K562 (cell line): ENCODE data around the gene HLA-E. TPM values are rescaled to one million over a fixed set of nuclear protein-coding genes. Genes with fewer than 3 reads are reported as not detected.

Experiments
- BACH1 ChIP-seq: fragments of 200-800 bp; sonication (Bioruptor generic); IDR thresholded peaks from 2 replicates; pipeline ENCODE4 v1.6.1; 2016; ENCODE audit warnings: missing genetic modification characterization, missing compliant biosample characterization
- CBFA2T3 ChIP-seq: fragments of 450-650 bp; IDR thresholded peaks from 2 replicates; pipeline ENCODE4 v1.6.1; 2017
- DPF2 ChIP-seq: fragments of 450-650 bp; IDR thresholded peaks from 2 replicates; pipeline ENCODE4 v1.6.1; 2016
- ETV1 ChIP-seq: fragments of 450-650 bp; conservative IDR thresholded peaks from 2 replicates; pipeline ENCODE4 v1.6.1; 2016; ENCODE audit warnings: missing genetic modification characterization, control low read depth, low read depth, missing compliant biosample characterization
- GTF2E2 ChIP-seq: fragments of 200-800 bp; sonication (Bioruptor generic); IDR thresholded peaks from 2 replicates; pipeline ENCODE4 v1.6.1; 2016; ENCODE audit warnings: missing genetic modification characterization, missing compliant biosample characterization
- HNRNPK ChIP-seq: fragments of 200-400 bp; formaldehyde crosslinking; IDR thresholded peaks from one replicate; pipeline ENCODE4 v1.6.1; 2018; ENCODE audit warnings: mild to moderate bottlenecking, low read depth, low read length; ENCODE audit not compliant: poor library complexity, severe bottlenecking
- KLF6 ChIP-seq: fragments of 250-450 bp; sonication (Bioruptor Pico); IDR thresholded peaks from 2 replicates; pipeline ENCODE4 v1.4.0; 2020; ENCODE audit warnings: mild to moderate bottlenecking, moderate library complexity, borderline replicate concordance
- LCOR ChIP-seq: sonication (generic); formaldehyde crosslinking; IDR thresholded peaks from 2 replicates; pipeline ENCODE4 v1.8.0; 2022; ENCODE audit warnings: mild to moderate bottlenecking, missing genetic modification reagents
- MCM3 ChIP-seq: fragments of 450-650 bp; IDR thresholded peaks from 2 replicates; pipeline ENCODE4 v1.6.1; 2016
- NFRKB ChIP-seq: fragments of 450-650 bp; IDR thresholded peaks from 2 replicates; pipeline ENCODE4 v1.6.1; 2016; ENCODE audit warnings: low read depth
- SMAD4 ChIP-seq: fragments of 250-450 bp; sonication (Bioruptor Pico); conservative IDR thresholded peaks from 2 replicates; pipeline ENCODE4 v1.8.0; 2021; ENCODE audit warnings: inconsistent platforms, mild to moderate bottlenecking, moderate library complexity
- TCF7L2 ChIP-seq: fragments of 150-350 bp; IDR thresholded peaks from 2 replicates; pipeline ENCODE4 v1.6.1; 2016; ENCODE audit warnings: low read depth, mild to moderate bottlenecking, low read length, moderate library complexity
- TEAD4 ChIP-seq, 2 experiments: sonication (generic) in 1 of 2; formaldehyde crosslinking in 1 of 2; IDR thresholded peaks; 2 replicates each; pipeline versions ENCODE4 v1.6.1 to v1.8.0; 2012 to 2022; ENCODE audit warnings: borderline replicate concordance in 1 of 2, inconsistent platforms in 1 of 2, low read length in 1 of 2, mild to moderate bottlenecking in 1 of 2, missing genetic modification reagents in 1 of 2
- THRAP3 ChIP-seq: fragments of 450-650 bp; IDR thresholded peaks from 2 replicates; pipeline ENCODE4 v1.6.1; 2016; ENCODE audit warnings: mild to moderate bottlenecking, inconsistent platforms, borderline replicate concordance
- TOE1 ChIP-seq, 2 experiments: fragments of 450-650 bp in 1 of 2; sonication (generic) in 1 of 2; formaldehyde crosslinking in 1 of 2; IDR thresholded peaks; 2 replicates each; pipeline versions ENCODE4 v1.7.1 to v1.8.0; 2016 to 2022; ENCODE audit warnings: borderline replicate concordance in 2 of 2, mild to moderate bottlenecking in 2 of 2, antibody characterized with exemption in 1 of 2, inconsistent platforms in 1 of 2, low read depth in 1 of 2, missing genetic modification reagents in 1 of 2, moderate library complexity in 1 of 2
- ZC3H11A ChIP-seq: IDR thresholded peaks from 2 replicates; pipeline ENCODE4 v1.6.1; 2012; ENCODE audit warnings: low read depth, low read length, improper control_type of control experiment
- ZNF324 ChIP-seq: fragments of 250-450 bp; sonication (Bioruptor Pico); IDR thresholded peaks from 2 replicates; pipeline ENCODE4 v1.4.0; 2020; ENCODE audit warnings: mild to moderate bottlenecking
- ZNF436 ChIP-seq: fragments of 250-450, 450-650 bp; sonication (Bioruptor Pico); formaldehyde crosslinking; IDR thresholded peaks from 2 replicates; pipeline ENCODE4 v1.7.0; 2020; ENCODE audit warnings: mild to moderate bottlenecking
- polyA plus RNA-seq, 8 experiments: library from polyadenylated mRNA; depleted of rRNA in 4 of 8; stranded (reverse) in 5 of 8; unstranded in 3 of 8; fragments of >200 nt; fragmentation: Nextera tagmentation in 2 of 8; fragmentation: Illumina TruSeq in 1 of 8; extraction: Ambion mirVana in 2 of 8; extraction: Trizol in 1 of 8; gene quantifications; 2 replicates each; pipeline versions ENCODE4 v1.2.1 to v1.2.3, GENCODE V29; 2011 to 2014; ENCODE audit warnings: inconsistent platforms in 1 of 8, missing spikeins in 1 of 8
- total RNA-seq, 7 experiments: library from RNA; depleted of rRNA in 6 of 7; stranded (reverse); fragments of >200 nt in 6 of 7; fragmentation: Illumina TruSeq in 2 of 7; extraction: Trizol in 2 of 7; gene quantifications; 2 replicates each; pipeline versions ENCODE4 v1.2.1 to v1.2.3, GENCODE V29; 2011 to 2021; ENCODE audit warnings: low replicate concordance in 1 of 7
- TF ChIP-seq, protein P1 (sequence below): fragments of 450-650 bp; IDR thresholded peaks from 2 replicates; pipeline ENCODE4 v1.6.1; 2017; ENCODE audit warnings: antibody characterized with exemption, mild to moderate bottlenecking
- TF ChIP-seq, protein P2 (sequence below), 2 experiments: fragments of 450-650 bp in 1 of 2; IDR thresholded peaks; 2 replicates each; pipeline ENCODE4 v1.6.1; 2011 to 2017; ENCODE audit warnings: low read depth in 2 of 2, antibody characterized with exemption in 1 of 2, borderline replicate concordance in 1 of 2, low read length in 1 of 2, mild to moderate bottlenecking in 1 of 2, mixed read lengths in 1 of 2; ENCODE audit not compliant: control insufficient read depth in 1 of 2

Gene HLA-E
- total and polyA plus RNA-seq, 9 of the 15 experiments (the other 6 are each of a cell fraction or from before 2014, with no cell fraction given): 3.2 to 39.9 (median 26.8) TPM

- TF ChIP-seq, protein P1, sequence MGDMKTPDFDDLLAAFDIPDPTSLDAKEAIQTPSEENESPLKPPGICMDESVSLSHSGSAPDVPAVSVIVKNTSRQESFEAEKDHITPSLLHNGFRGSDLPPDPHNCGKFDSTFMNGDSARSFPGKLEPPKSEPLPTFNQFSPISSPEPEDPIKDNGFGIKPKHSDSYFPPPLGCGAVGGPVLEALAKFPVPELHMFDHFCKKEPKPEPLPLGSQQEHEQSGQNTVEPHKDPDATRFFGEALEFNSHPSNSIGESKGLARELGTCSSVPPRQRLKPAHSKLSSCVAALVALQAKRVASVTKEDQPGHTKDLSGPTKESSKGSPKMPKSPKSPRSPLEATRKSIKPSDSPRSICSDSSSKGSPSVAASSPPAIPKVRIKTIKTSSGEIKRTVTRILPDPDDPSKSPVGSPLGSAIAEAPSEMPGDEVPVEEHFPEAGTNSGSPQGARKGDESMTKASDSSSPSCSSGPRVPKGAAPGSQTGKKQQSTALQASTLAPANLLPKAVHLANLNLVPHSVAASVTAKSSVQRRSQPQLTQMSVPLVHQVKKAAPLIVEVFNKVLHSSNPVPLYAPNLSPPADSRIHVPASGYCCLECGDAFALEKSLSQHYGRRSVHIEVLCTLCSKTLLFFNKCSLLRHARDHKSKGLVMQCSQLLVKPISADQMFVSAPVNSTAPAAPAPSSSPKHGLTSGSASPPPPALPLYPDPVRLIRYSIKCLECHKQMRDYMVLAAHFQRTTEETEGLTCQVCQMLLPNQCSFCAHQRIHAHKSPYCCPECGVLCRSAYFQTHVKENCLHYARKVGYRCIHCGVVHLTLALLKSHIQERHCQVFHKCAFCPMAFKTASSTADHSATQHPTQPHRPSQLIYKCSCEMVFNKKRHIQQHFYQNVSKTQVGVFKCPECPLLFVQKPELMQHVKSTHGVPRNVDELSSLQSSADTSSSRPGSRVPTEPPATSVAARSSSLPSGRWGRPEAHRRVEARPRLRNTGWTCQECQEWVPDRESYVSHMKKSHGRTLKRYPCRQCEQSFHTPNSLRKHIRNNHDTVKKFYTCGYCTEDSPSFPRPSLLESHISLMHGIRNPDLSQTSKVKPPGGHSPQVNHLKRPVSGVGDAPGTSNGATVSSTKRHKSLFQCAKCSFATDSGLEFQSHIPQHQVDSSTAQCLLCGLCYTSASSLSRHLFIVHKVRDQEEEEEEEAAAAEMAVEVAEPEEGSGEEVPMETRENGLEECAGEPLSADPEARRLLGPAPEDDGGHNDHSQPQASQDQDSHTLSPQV: peak; percentile 32; the same call in 1 of the 2 replicates
- TF ChIP-seq ZNF324 (CRISPR knock-in tag): no peak
- TF ChIP-seq TEAD4 (IDR thresholded peaks at IDR 0.05; ENCODE audit: low read length): 0 out of 2 replicates have a peak, but pooled peaks have one; percentile 12
- TF ChIP-seq TEAD4 (CRISPR knock-in tag; IDR thresholded peaks at IDR 0.05; ENCODE audit: borderline replicate concordance): no peak
- TF ChIP-seq ETV1: no peak
- TF ChIP-seq NFRKB: no peak
- TF ChIP-seq, protein P2, sequence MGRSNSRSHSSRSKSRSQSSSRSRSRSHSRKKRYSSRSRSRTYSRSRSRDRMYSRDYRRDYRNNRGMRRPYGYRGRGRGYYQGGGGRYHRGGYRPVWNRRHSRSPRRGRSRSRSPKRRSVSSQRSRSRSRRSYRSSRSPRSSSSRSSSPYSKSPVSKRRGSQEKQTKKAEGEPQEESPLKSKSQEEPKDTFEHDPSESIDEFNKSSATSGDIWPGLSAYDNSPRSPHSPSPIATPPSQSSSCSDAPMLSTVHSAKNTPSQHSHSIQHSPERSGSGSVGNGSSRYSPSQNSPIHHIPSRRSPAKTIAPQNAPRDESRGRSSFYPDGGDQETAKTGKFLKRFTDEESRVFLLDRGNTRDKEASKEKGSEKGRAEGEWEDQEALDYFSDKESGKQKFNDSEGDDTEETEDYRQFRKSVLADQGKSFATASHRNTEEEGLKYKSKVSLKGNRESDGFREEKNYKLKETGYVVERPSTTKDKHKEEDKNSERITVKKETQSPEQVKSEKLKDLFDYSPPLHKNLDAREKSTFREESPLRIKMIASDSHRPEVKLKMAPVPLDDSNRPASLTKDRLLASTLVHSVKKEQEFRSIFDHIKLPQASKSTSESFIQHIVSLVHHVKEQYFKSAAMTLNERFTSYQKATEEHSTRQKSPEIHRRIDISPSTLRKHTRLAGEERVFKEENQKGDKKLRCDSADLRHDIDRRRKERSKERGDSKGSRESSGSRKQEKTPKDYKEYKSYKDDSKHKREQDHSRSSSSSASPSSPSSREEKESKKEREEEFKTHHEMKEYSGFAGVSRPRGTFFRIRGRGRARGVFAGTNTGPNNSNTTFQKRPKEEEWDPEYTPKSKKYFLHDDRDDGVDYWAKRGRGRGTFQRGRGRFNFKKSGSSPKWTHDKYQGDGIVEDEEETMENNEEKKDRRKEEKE (IDR thresholded peaks at IDR 0.05; ENCODE audit: borderline replicate concordance in 1 of 2, control insufficient read depth in 1 of 2, low read depth in 2 of 2, low read length in 1 of 2): no peak
- no peak for TF ChIP-seq HNRNPK
- no peak for TF ChIP-seq MCM3
- TF ChIP-seq DPF2: 0 out of 2 replicates have a peak, but pooled peaks have one; percentile 17
- TF ChIP-seq GTF2E2 (tag): no peak
- no peak for TF ChIP-seq LCOR (CRISPR knock-in tag)
- TF ChIP-seq TCF7L2: no peak
- 0 out of 2 replicates have a peak, but pooled peaks have one; percentile 11 for TF ChIP-seq SMAD4
- TF ChIP-seq THRAP3: no peak
- no peak for TF ChIP-seq ZNF436 (CRISPR knock-in tag)
- peak; percentile 59 for TF ChIP-seq CBFA2T3
- TF ChIP-seq ZC3H11A: no peak
- TF ChIP-seq TOE1 (IDR thresholded peaks at IDR 0.05; ENCODE audit: borderline replicate concordance): no peak
- peak; percentile 27; the same call in 1 of the 2 replicates for TF ChIP-seq TOE1 (CRISPR knock-in tag; IDR thresholded peaks at IDR 0.05; ENCODE audit: borderline replicate concordance, low read depth)
- TF ChIP-seq KLF6 (CRISPR knock-in tag): no peak
- TF ChIP-seq BACH1 (tag): no peak
Measured at GRCh38 chr6:30507849-30508827, 18.8 kb downstream of the HLA-E start (continued).
